ENCODE measurements around the gene FOXO1. TPM values are rescaled to one million over a fixed set of nuclear protein-coding genes. Genes with fewer than 3 reads are reported as not detected.

FOXO1 gene
- total RNA-seq, 1 donor from 2014 or later: 10.4 TPM

- no peak overlapping the region for H3K27ac ChIP-seq (ENCODE audit: low read depth, low read length)
- H3K27me3 Mint-ChIP-seq (ENCODE audit: low read depth, unreplicated experiment): no peaks in the 10 kb centered on the region
- FAIRE-seq: no peak
Observed at GRCh38 chr13:40586886-40587565, 79.4 kb downstream of the FOXO1 start.

GRCh38 chr13:40585911-40586471 lies 80.5 kb downstream of the FOXO1 start:
- TF ChIP-seq CTCF (IDR thresholded peaks at IDR 0.05; ENCODE audit: insufficient read depth, low read depth, low read length) (no peak), EZH2 (IDR thresholded peaks at IDR 0.05; ENCODE audit: insufficient read depth, low read length) (no peak)
- Histone ChIP-seq H3K9ac (ENCODE audit: low read length) (no peak overlapping the region), H2AFZ (ENCODE audit: low read depth, low read length) (no peak overlapping the region), H3K4me2 (ENCODE audit: low read length) (no peak overlapping the region), H3K27ac (ENCODE audit: low read depth, low read length) (no peak overlapping the region), H3K36me3 (ENCODE audit: insufficient read depth, low read length) (no peaks in the 10 kb centered on the region), H3K4me3 (ENCODE audit: insufficient read depth, low read depth, low read length) (no peak overlapping the region), H3K4me1 (ENCODE audit: insufficient read depth, low read length) (peaks cover 8% of the 10 kb centered on the region), H3K79me2 (ENCODE audit: insufficient read depth, low read length) (peaks cover 10% of the 10 kb centered on the region), H3K9me3 (ENCODE audit: insufficient read depth, low read depth, low read length) (peaks cover 6% of the 10 kb centered on the region), H4K20me1 (ENCODE audit: insufficient read depth, low read length) (peaks cover 26% of the 10 kb centered on the region), H3K27me3 (ENCODE audit: insufficient read depth, low read length) (no peaks in the 10 kb centered on the region)
- Mint-ChIP-seq H3K4me1 (ENCODE audit: low read depth, unreplicated experiment) (peaks cover 29% of the 10 kb centered on the region), H3K4me3 (ENCODE audit: unreplicated experiment) (no peak overlapping the region), H3K27ac (ENCODE audit: unreplicated experiment) (no peak overlapping the region), H3K27me3 (ENCODE audit: low read depth, unreplicated experiment) (no peaks in the 10 kb centered on the region), H3K9me3 (ENCODE audit: unreplicated experiment) (peaks cover 8% of the 10 kb centered on the region), H3K36me3 (ENCODE audit: low read depth, unreplicated experiment) (peaks cover 6% of the 10 kb centered on the region)
- no peak for FAIRE-seq
- no peak for DNase-seq (ENCODE audit: low read depth)

More at GRCh38 chr13:40586886-40587565, 79.4 kb downstream of the FOXO1 start:
- H3K9me3 Mint-ChIP-seq (ENCODE audit: unreplicated experiment): peaks cover 7% of the 10 kb centered on the region
- no peak overlapping the region for H3K9ac ChIP-seq (ENCODE audit: low read length)
- H3K36me3 Mint-ChIP-seq (ENCODE audit: low read depth, unreplicated experiment): peaks cover 6% of the 10 kb centered on the region
- H2AFZ ChIP-seq (ENCODE audit: low read depth, low read length): no peak overlapping the region
- peaks cover 6% of the 10 kb centered on the region for H3K9me3 ChIP-seq (ENCODE audit: insufficient read depth, low read depth, low read length)
- no peaks in the 10 kb centered on the region for H3K27me3 ChIP-seq (ENCODE audit: insufficient read depth, low read length)
- H3K4me1 ChIP-seq (ENCODE audit: insufficient read depth, low read length): peaks cover 8% of the 10 kb centered on the region
- no peaks in the 10 kb centered on the region for H3K36me3 ChIP-seq (ENCODE audit: insufficient read depth, low read length)
- H3K4me3 Mint-ChIP-seq (ENCODE audit: unreplicated experiment): no peak overlapping the region
- no peak for TF ChIP-seq CTCF (IDR thresholded peaks at IDR 0.05; ENCODE audit: insufficient read depth, low read depth, low read length)
- TF ChIP-seq EZH2 (IDR thresholded peaks at IDR 0.05; ENCODE audit: insufficient read depth, low read length): no peak
- no peak overlapping the region for H3K4me3 ChIP-seq (ENCODE audit: insufficient read depth, low read depth, low read length)
- peak overlapping the region; percentile 69 for H3K27ac Mint-ChIP-seq (ENCODE audit: unreplicated experiment)
- H3K4me1 Mint-ChIP-seq (ENCODE audit: low read depth, unreplicated experiment): peaks cover 29% of the 10 kb centered on the region
- peaks cover 10% of the 10 kb centered on the region for H3K79me2 ChIP-seq (ENCODE audit: insufficient read depth, low read length)
- H4K20me1 ChIP-seq (ENCODE audit: insufficient read depth, low read length): peaks cover 23% of the 10 kb centered on the region
- no peak for DNase-seq (ENCODE audit: low read depth)
- H3K4me2 ChIP-seq (ENCODE audit: low read length): no peak overlapping the region

GRCh38 chr13:40583738-40584137 lies 82.7 kb downstream of the FOXO1 start:
- no peak overlapping the region for H3K4me2 ChIP-seq (ENCODE audit: low read length)
- peaks cover 39% of the 10 kb centered on the region for H4K20me1 ChIP-seq (ENCODE audit: insufficient read depth, low read length)
- H3K4me1 ChIP-seq (ENCODE audit: insufficient read depth, low read length): no peaks in the 10 kb centered on the region
- no peak overlapping the region for H3K9ac ChIP-seq (ENCODE audit: low read length)
- DNase-seq (ENCODE audit: low read depth) (no peak), FAIRE-seq (no peak)
- Mint-ChIP-seq H3K27me3 (ENCODE audit: low read depth, unreplicated experiment) (no peaks in the 10 kb centered on the region), H3K4me1 (ENCODE audit: low read depth, unreplicated experiment) (peaks cover 22% of the 10 kb centered on the region), H3K36me3 (ENCODE audit: low read depth, unreplicated experiment) (peaks cover 6% of the 10 kb centered on the region), H3K27ac (ENCODE audit: unreplicated experiment) (no peak overlapping the region), H3K4me3 (ENCODE audit: unreplicated experiment) (no peak overlapping the region), H3K9me3 (ENCODE audit: unreplicated experiment) (peaks cover 8% of the 10 kb centered on the region)
- no peaks in the 10 kb centered on the region for H3K27me3 ChIP-seq (ENCODE audit: insufficient read depth, low read length)
- peaks cover 20% of the 10 kb centered on the region for H3K79me2 ChIP-seq (ENCODE audit: insufficient read depth, low read length)
- no peak overlapping the region for H2AFZ ChIP-seq (ENCODE audit: low read depth, low read length)
- H3K4me3 ChIP-seq (ENCODE audit: insufficient read depth, low read depth, low read length): no peak overlapping the region
- H3K9me3 ChIP-seq (ENCODE audit: insufficient read depth, low read depth, low read length): peaks cover 6% of the 10 kb centered on the region
- TF ChIP-seq CTCF (IDR thresholded peaks at IDR 0.05; ENCODE audit: insufficient read depth, low read depth, low read length) (no peak), EZH2 (IDR thresholded peaks at IDR 0.05; ENCODE audit: insufficient read depth, low read length) (no peak)
- no peaks in the 10 kb centered on the region for H3K36me3 ChIP-seq (ENCODE audit: insufficient read depth, low read length)
- no peak overlapping the region for H3K27ac ChIP-seq (ENCODE audit: low read depth, low read length)

All from astrocyte (in vitro differentiated cells and primary cell).